ENCODE results near the gene EID3.

GRCh38 chr12:104295954-104296353 lies 7.6 kb upstream of the EID3 start:
- no peak for TF ChIP-seq CTCF (IDR thresholded peaks at IDR 0.05 in 2 of 3, conservative IDR thresholded peaks at IDR 0.05 in 1 of 3; ENCODE audit: control insufficient read depth in 2 of 3, extremely low read depth in 1 of 3, insufficient read depth in 1 of 3, low read depth in 3 of 3, low read length in 3 of 3)
- TF ChIP-seq SMAD5 (IDR thresholded peaks at IDR 0.05; ENCODE audit: low read depth): no peak
- TF ChIP-seq NFYB (IDR thresholded peaks at IDR 0.05; ENCODE audit: insufficient read depth, low read depth, low read length): no peak
- no peak for TF ChIP-seq RAD51 (IDR thresholded peaks at IDR 0.05)
- no peak for TF ChIP-seq CEBPB (IDR thresholded peaks at IDR 0.05; ENCODE audit: borderline replicate concordance in 1 of 2, low read depth in 2 of 2, low read length in 2 of 2)
- TF ChIP-seq POLR2AphosphoS5 (IDR thresholded peaks at IDR 0.05; ENCODE audit: low read length): no peak
- TF ChIP-seq TARDBP (IDR thresholded peaks at IDR 0.05; ENCODE audit: borderline replicate concordance): no peak
- TF ChIP-seq ASH2L (IDR thresholded peaks at IDR 0.05; ENCODE audit: borderline replicate concordance, low read depth): no peak
- TF ChIP-seq SP1 (IDR thresholded peaks at IDR 0.05; ENCODE audit: low read depth, low read length): no peak
- no peak for TF ChIP-seq E2F4 (IDR thresholded peaks at IDR 0.05; ENCODE audit: low read depth, low read length)

Data from GM12878 (cell line).